ENCODE results near the gene INSL6. TPM values are rescaled to one million over a fixed set of nuclear protein-coding genes. Genes with fewer than 3 reads are reported as not detected.

The INSL6 gene
- total and polyA plus RNA-seq, 2 of the 8 experiments (the other 6 are each of a cell fraction or from before 2014, with no cell fraction given), result not detected

GRCh38 chr9:5184776-5185175, 663 bp downstream of the INSL6 start:
- Histone ChIP-seq H3K27me3 (replicated peaks in 1 of 4; ENCODE audit: control insufficient read depth in 3 of 4, extremely low read depth in 1 of 4, insufficient read depth in 3 of 4, low read length in 3 of 4) (no peaks in the 10 kb centered on the region), H3K4ac (replicated peaks; ENCODE audit: insufficient read length, low read depth, low read length) (no peak overlapping the region), H2AFZ (ENCODE audit: low read length) (no peak overlapping the region), H3K18ac (ENCODE audit: extremely low read depth, low read length) (no peak overlapping the region), H3K23me2 (ENCODE audit: low read depth, low read length) (no peaks in the 10 kb centered on the region), H2BK12ac (ENCODE audit: low read depth, low read length) (no peak overlapping the region), H3K9ac (replicated peaks in 1 of 4; ENCODE audit: extremely low read depth in 1 of 4, low read depth in 3 of 4, low read length in 3 of 4) (no peak overlapping the region), H4K8ac (ENCODE audit: extremely low read depth, insufficient read depth, low read length) (no peak overlapping the region), H3K14ac (ENCODE audit: insufficient read length) (no peak overlapping the region), H4K91ac (replicated peaks; ENCODE audit: insufficient read length, low read length) (no peak overlapping the region), H4K20me1 (replicated peaks in 1 of 2; ENCODE audit: control insufficient read depth in 1 of 2, insufficient read depth in 2 of 2, low read length in 2 of 2) (no peaks in the 10 kb centered on the region), H2BK20ac (ENCODE audit: low read length) (no peak overlapping the region), H2AK5ac (ENCODE audit: low read depth, low read length) (no peak overlapping the region), H3K23ac (ENCODE audit: insufficient read length) (no peak overlapping the region), H2BK5ac (ENCODE audit: low read depth, low read length) (no peak overlapping the region), H3K27ac (ENCODE audit: low read depth, low read length) (no peak overlapping the region), H2BK120ac (replicated peaks; ENCODE audit: low read depth, low read length) (no peak overlapping the region), H3K4me3 (ENCODE audit: extremely low read depth in 1 of 4, insufficient read depth in 2 of 4, low read depth in 3 of 4, low read length in 4 of 4) (no peak overlapping the region), H3K36me3 (ENCODE audit: control insufficient read depth in 2 of 4, insufficient read depth in 4 of 4, low read length in 3 of 4) (no peaks in the 10 kb centered on the region), H2BK15ac (ENCODE audit: low read length) (no peak overlapping the region), H3K4me2 (ENCODE audit: insufficient read depth in 1 of 2, low read depth in 2 of 2, low read length in 2 of 2) (no peak overlapping the region), H3K79me2 (ENCODE audit: control insufficient read depth in 1 of 2, insufficient read depth in 2 of 2, low read length in 2 of 2) (no peaks in the 10 kb centered on the region), H3K9me3 (ENCODE audit: insufficient read depth in 2 of 2, low read depth in 1 of 2, low read length in 1 of 2) (peaks cover 0 to under 1% of the 10 kb centered on the region in 2 experiments; a peak in 1 of 4 replicates), H3K56ac (replicated peaks; ENCODE audit: insufficient read length, low read depth, low read length) (no peak overlapping the region), H3K79me1 (ENCODE audit: low read depth, low read length) (no peaks in the 10 kb centered on the region), H4K5ac (ENCODE audit: insufficient read length, low read depth, low read length) (no peak overlapping the region), H3K4me1 (replicated peaks in 1 of 4; ENCODE audit: control insufficient read depth in 3 of 4, insufficient read depth in 4 of 4, low read length in 3 of 4) (no peaks in the 10 kb centered on the region)
- POLR2A ChIA-PET (ENCODE audit: partially characterized antibody), result no interaction called here
- CTCF ChIA-PET (ENCODE audit: partially characterized antibody), result interaction anchor here (0.6 to 4.9 kb wide), 13 partner anchors 9 to 831 kb away, joined by 3 to 39 read pairs (median 6); partner anchors contain the start of gene RANBP6
- FAIRE-seq, result no peak
- TF ChIP-seq E2F6 (IDR thresholded peaks at IDR 0.05) (no peak), CTCF (IDR thresholded peaks at IDR 0.05; ENCODE audit: control extremely low read depth in 1 of 3, insufficient read depth in 1 of 3, low read depth in 1 of 3, low read length in 3 of 3) (no peak)
- DNase-seq (ENCODE audit: low read depth in 1 of 2, low spot score in 2 of 2), result no peak
- 89% methylated on average over 2 of the region's 2 CpGs; no CpG with 5 or more reads in 1 of the 2 experiments for WGBS, 2 experiments (ENCODE audit: extremely low coverage in 1 of 2, insufficient coverage in 1 of 2, insufficient read length in 1 of 2, insufficient replicate concordance in 2 of 2, low coverage in 1 of 2, low lambda C conversion rate in 2 of 2, missing lambda C conversion rate in 1 of 2)

All from H1 (cell line).